Neural cell (in vitro differentiated cells): ENCODE measurements around the gene BCL2. TPM values are rescaled to one million over a fixed set of nuclear protein-coding genes. Genes with fewer than 3 reads are reported as not detected.

ENCODE experiments used
- H2AFZ ChIP-seq: fragments of 200-600, 300-800 bp; sonication (generic), shearing (Covaris generic); 2 replicates; pipeline ENCODE4 v1.6.0; 2014; ENCODE audit warnings: low read depth, mild to moderate bottlenecking, antibody characterized with exemption, low read length, moderate library complexity
- H3F3A ChIP-seq: fragments of 200-600 bp; shearing (Covaris generic); 2 replicates; pipeline ENCODE4 v1.6.1; 2016; ENCODE audit warnings: mild to moderate bottlenecking, moderate library complexity, mixed read lengths, antibody characterized with exemption, low read length; ENCODE audit not compliant: insufficient read depth, poor library complexity, severe bottlenecking
- H3K27ac ChIP-seq: fragments of 200-600, 300-800 bp; sonication (generic), shearing (Covaris generic); 2 replicates; pipeline ENCODE4 v1.5.1; 2014; ENCODE audit warnings: mild to moderate bottlenecking, low read length, moderate library complexity
- H3K27me3 ChIP-seq: fragments of 300-800, 200-600 bp; sonication (generic), shearing (Covaris generic); 2 replicates; pipeline ENCODE4 v1.6.0; 2014; ENCODE audit warnings: mild to moderate bottlenecking, low read depth, low read length, moderate library complexity; ENCODE audit not compliant: insufficient read depth
- H3K36me3 ChIP-seq: fragments of 300-800, 200-600 bp; sonication (generic), shearing (Covaris generic); 2 replicates; pipeline ENCODE4 v1.5.1; 2014; ENCODE audit warnings: mild to moderate bottlenecking, antibody characterized with exemption, low read length, moderate library complexity; ENCODE audit not compliant: insufficient read depth
- H3K4me2 ChIP-seq: fragments of 300-800, 200-600 bp; sonication (generic), shearing (Covaris generic); 2 replicates; pipeline ENCODE4 v1.6.0; 2014; ENCODE audit warnings: mild to moderate bottlenecking, low read length
- H3K4me3 ChIP-seq: fragments of 300-800, 200-600 bp; sonication (generic), shearing (Covaris generic); 2 replicates; pipeline ENCODE4 v1.5.1; 2014; ENCODE audit warnings: mild to moderate bottlenecking, low read length, moderate library complexity
- H3K79me2 ChIP-seq: fragments of 200-600 bp; shearing (Covaris generic); replicated peaks from 2 replicates; pipeline ENCODE4 v1.6.0; 2014; ENCODE audit warnings: mild to moderate bottlenecking, low read length, moderate library complexity; ENCODE audit not compliant: insufficient read depth
- H3K9ac ChIP-seq: fragments of 300-800, 200-600 bp; sonication (generic), shearing (Covaris generic); 2 replicates; pipeline ENCODE4 v1.6.1; 2016; ENCODE audit warnings: mild to moderate bottlenecking, low read length, mixed read lengths
- H3K9me2 ChIP-seq: fragments of 200-600 bp; shearing (Covaris generic); 2 replicates; pipeline ENCODE4 v1.6.1; 2016; ENCODE audit warnings: mild to moderate bottlenecking, low read length, mixed read lengths; ENCODE audit not compliant: insufficient read depth
- H3K9me3 ChIP-seq: fragments of 200-600, 300-800 bp; sonication (generic), shearing (Covaris generic); 2 replicates; pipeline ENCODE4 v1.6.1; 2016; ENCODE audit warnings: mild to moderate bottlenecking, mixed run types, low read length, moderate library complexity, mixed read lengths
- H4K20me1 ChIP-seq: fragments of 200-600 bp; shearing (Covaris generic); 2 replicates; pipeline ENCODE4 v1.6.1; 2016; ENCODE audit warnings: mild to moderate bottlenecking, mixed run types; ENCODE audit not compliant: insufficient read depth
- CTCF ChIP-seq: fragments of 450-650 bp; IDR thresholded peaks from 2 replicates; pipeline ENCODE4 v1.5.1; 2014; ENCODE audit warnings: antibody characterized with exemption, mild to moderate bottlenecking, moderate library complexity; ENCODE audit not compliant: poor library complexity, severe bottlenecking
- EP300 ChIP-seq: fragments of 450-650 bp; conservative IDR thresholded peaks from 2 replicates; pipeline ENCODE4 v1.6.1; 2014; ENCODE audit warnings: antibody characterized with exemption, mild to moderate bottlenecking, moderate library complexity; ENCODE audit not compliant: poor library complexity, severe bottlenecking
- EZH2 ChIP-seq: fragments of 200-600, 300-800 bp; shearing (Covaris generic), sonication (generic); IDR thresholded peaks from 2 replicates; pipeline ENCODE4 v1.6.1; 2014; ENCODE audit warnings: antibody characterized with exemption, low read length, borderline replicate concordance, mild to moderate bottlenecking; ENCODE audit not compliant: insufficient read depth, poor library complexity, severe bottlenecking
- MXI1 ChIP-seq: fragments of 450-650 bp; conservative IDR thresholded peaks from 2 replicates; pipeline ENCODE4 v1.6.1; 2014; ENCODE audit warnings: antibody characterized with exemption, mild to moderate bottlenecking; ENCODE audit not compliant: poor library complexity, severe bottlenecking
- POLR2AphosphoS5 ChIP-seq: IDR thresholded peaks from 2 replicates; pipeline ENCODE4 v1.6.1; 2012
- RAD21 ChIP-seq: fragments of 450-650 bp; conservative IDR thresholded peaks from 2 replicates; pipeline ENCODE4 v1.6.1; 2014; ENCODE audit warnings: antibody characterized with exemption, mild to moderate bottlenecking, moderate library complexity
- REST ChIP-seq: IDR thresholded peaks from 2 replicates; pipeline ENCODE4 v1.6.1; 2012; ENCODE audit warnings: borderline replicate concordance
- SMC3 ChIP-seq: fragments of 450-650 bp; conservative IDR thresholded peaks from 2 replicates; pipeline ENCODE4 v1.6.1; 2014; ENCODE audit warnings: antibody characterized with exemption, mild to moderate bottlenecking, moderate library complexity; ENCODE audit not compliant: poor library complexity
- TAF1 ChIP-seq: IDR thresholded peaks from 2 replicates; pipeline ENCODE4 v1.6.1; 2012; ENCODE audit warnings: low read depth
- polyA plus RNA-seq: library from polyadenylated mRNA; depleted of rRNA; stranded (reverse); fragments of >200 nt; gene quantifications from 2 replicates; pipeline ENCODE4 v1.2.3, GENCODE V29; 2014

The BCL2 gene
- polyA plus RNA-seq, 1 donor from 2014 or later = 3.4 TPM

- Histone ChIP-seq H3K9ac (no peak overlapping the region), H3K79me2 (no peaks in the 10 kb centered on the region), H4K20me1 (no peaks in the 10 kb centered on the region), H3K9me3 (no peaks in the 10 kb centered on the region), H3K4me3 (no peak overlapping the region), H3F3A (no peaks in the 10 kb centered on the region), H3K9me2 (no peaks in the 10 kb centered on the region), H3K27me3 (no peaks in the 10 kb centered on the region), H3K36me3 (no peaks in the 10 kb centered on the region), H3K4me2 (no peak overlapping the region), H3K27ac (no peak overlapping the region), H2AFZ (no peak overlapping the region)
- TF ChIP-seq EZH2 = no peak
- no peak for TF ChIP-seq RAD21
- TF ChIP-seq MXI1 = no peak
- no peak for TF ChIP-seq TAF1
- no peak for TF ChIP-seq SMC3
- TF ChIP-seq EP300 = no peak
- no peak for TF ChIP-seq CTCF
- no peak for TF ChIP-seq POLR2AphosphoS5
- no peak for TF ChIP-seq REST
Measured at GRCh38 chr18:63138436-63139340, 180.9 kb downstream of the BCL2 start.

- Histone ChIP-seq H3K4me3 (no peak overlapping the region), H3F3A (no peaks in the 10 kb centered on the region), H3K27me3 (no peaks in the 10 kb centered on the region), H3K4me2 (no peak overlapping the region), H2AFZ (no peak overlapping the region), H3K27ac (no peak overlapping the region), H3K9me3 (no peaks in the 10 kb centered on the region), H3K36me3 (no peaks in the 10 kb centered on the region), H4K20me1 (no peaks in the 10 kb centered on the region), H3K9me2 (no peaks in the 10 kb centered on the region), H3K9ac (no peak overlapping the region), H3K79me2 (no peaks in the 10 kb centered on the region)
- TF ChIP-seq TAF1 = no peak
- TF ChIP-seq SMC3 = no peak
- no peak for TF ChIP-seq EP300
- TF ChIP-seq CTCF = no peak
- no peak for TF ChIP-seq RAD21
- no peak for TF ChIP-seq EZH2
- no peak for TF ChIP-seq MXI1
- TF ChIP-seq REST = no peak
- no peak for TF ChIP-seq POLR2AphosphoS5
Measured at GRCh38 chr18:63137999-63138435, 181.6 kb downstream of the BCL2 start.
